GM19438 (cell line): Measurements from ENCODE around the gene PRTG.
"Not testable (repeated sequence)": the region's sequence is repeated elsewhere in the genome, so short reads cannot be mapped to it uniquely, and the experiment has no call there.

Experiments used
- ATAC-seq: cut with Tn5 transposase; IDR thresholded peaks from one replicate; pipeline ENCODE4 v1.9.1; 2021; ENCODE audit warnings: low read depth; ENCODE audit not compliant: unreplicated experiment

The PRTG gene

DNA sequence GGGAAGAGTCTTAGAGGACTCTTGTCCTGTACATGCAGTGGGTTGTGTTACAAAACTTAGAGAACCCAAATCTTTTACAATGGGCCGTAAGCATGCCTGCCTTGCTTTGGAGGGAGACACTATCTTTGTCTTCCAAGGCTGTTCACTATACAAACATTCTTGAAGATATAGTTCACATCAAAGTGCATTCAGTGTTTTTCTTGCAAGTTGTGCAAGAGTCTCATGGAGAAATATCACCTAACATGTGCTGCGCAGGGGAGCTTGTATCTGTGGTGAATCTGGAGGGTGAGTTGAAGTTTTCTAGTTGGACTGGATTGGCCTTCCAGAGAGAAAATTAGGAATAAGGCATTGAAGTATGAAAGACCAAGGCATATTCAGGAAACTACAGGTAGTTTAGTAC lies 7.8 kb upstream of the PRTG start:
- no peak for ATAC-seq

- no peak for ATAC-seq
Measured at GRCh38 chr15:55743729-55744655, 1.0 kb upstream of the PRTG start.

DNA sequence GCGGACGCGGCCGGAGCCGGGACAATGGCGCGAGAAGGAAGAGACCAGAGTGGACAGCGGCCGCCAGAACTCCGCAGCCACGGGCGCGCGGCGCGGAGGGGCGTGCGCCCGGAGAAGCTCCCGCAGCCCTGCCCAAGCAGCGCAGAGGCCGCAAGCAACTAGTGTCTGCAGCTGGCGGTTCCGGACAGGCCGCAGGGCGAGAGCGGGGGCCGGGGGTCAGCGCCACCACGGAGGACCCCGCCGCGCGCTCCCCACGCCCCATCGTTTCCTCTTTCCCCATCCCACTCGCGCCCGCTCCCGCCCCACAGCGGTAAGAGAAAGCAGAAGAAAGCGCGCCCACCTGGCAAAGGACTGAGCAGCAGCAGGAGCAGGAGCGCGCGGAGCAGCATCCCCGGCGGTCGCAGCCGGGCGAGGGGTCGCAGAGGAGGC lies 440 bp downstream of the PRTG start:
- no peak for ATAC-seq

DNA sequence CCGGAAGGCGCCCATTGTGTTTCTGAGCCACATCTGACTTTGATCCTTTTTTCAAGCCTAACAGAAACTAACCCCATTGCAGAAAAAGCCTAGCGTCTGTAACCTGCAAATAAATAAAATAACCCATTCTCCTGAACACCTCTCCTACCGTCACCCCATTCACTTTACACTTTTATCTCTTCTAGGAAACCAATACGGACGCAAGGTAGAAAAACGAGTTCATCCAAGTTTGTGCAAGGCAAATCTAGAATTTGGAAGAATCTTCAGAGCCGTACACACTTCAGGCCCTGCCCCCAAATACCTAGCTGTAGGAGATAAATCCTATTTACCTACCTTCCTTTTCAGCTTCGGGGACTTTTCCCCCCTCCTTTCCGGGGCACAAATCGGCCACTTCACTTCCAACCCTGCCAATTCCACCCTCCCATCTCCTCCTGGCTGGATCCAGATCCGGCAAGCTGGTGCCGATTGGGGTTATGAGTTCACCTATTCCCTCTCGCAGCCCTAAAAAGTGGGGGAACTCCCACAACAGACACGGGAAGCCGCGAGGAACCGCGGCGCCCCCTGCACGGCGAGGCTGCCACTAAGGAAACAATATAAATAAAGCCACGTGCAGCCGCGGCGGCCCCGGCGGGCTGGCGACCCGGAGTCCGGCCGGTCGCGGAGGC lies 987 bp downstream of the PRTG start:
- no peak for ATAC-seq

GRCh38 chr15:55740981-55741832 lies 1.7 kb downstream of the PRTG start:
- ATAC-seq = no peak

DNA sequence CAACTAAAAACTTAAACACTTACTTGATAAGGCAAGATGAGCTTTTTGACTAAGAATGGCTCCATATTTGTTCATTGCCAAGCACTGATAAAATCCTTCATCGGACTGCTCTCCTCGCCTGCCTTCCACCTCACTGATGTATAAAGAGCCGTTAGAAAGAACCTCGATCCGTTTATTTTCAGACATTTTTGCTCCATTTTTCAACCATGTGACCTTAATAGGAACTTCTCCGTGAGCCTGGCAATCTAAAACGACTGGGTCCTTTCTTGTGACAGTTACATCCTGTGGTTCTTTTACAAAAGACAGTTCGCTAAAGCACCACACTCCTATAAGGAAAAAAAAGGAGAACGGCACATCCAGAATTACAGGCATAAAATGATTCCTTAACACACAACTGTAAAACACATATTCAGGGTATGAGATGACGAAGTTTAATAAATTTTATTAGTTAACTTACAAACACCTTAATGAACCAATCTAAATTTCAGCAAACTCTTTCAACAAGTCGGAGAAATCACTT lies 2.5 kb downstream of the PRTG start:
- ATAC-seq = no peak

- no peak for ATAC-seq
Measured at GRCh38 chr15:55739641-55740040, 3.3 kb downstream of the PRTG start.

GRCh38 chr15:55738715-55739114 lies 4.2 kb downstream of the PRTG start:
- no peak for ATAC-seq

DNA sequence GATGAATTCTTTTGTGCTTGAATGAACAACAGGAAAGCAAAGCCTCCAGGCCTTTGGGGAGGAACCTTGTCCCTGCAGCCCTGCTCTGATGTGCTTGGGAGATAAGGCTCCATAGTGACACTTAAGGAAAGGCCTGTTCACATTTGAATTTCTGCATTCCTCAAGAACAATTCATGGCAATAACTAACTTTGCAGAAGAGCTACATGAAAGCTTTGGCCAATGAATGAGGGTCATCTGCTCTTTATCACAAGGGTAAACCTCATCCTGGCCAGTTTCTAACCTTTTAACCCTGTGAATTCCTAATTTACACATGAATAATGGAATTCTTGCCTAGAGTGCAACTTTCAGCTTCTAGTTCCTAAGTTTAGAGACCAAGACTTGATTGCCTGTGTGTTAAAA lies 5.6 kb downstream of the PRTG start:
- ATAC-seq = no peak

GRCh38 chr15:55736756-55737155 lies 6.2 kb downstream of the PRTG start:
- no peak for ATAC-seq

DNA sequence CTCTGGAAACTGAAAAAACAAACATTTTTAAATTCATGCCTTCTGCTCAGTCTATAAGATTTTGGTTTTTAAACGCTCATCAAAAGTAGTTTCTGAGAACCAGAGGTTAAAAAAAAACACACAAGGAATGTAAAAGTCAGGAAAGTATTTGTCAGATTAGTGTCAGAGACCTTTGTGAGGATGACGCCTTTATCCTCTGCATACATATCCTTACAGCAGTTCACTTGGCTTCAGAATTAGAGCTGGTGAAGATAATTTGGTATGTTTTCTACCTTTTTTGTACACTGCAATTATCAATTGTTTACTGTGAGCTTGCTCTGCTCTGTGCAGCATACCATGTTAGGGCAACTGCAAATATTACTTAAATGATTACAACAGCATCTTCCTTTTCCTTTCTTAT lies 8.3 kb downstream of the PRTG start:
- ATAC-seq = no peak

DNA sequence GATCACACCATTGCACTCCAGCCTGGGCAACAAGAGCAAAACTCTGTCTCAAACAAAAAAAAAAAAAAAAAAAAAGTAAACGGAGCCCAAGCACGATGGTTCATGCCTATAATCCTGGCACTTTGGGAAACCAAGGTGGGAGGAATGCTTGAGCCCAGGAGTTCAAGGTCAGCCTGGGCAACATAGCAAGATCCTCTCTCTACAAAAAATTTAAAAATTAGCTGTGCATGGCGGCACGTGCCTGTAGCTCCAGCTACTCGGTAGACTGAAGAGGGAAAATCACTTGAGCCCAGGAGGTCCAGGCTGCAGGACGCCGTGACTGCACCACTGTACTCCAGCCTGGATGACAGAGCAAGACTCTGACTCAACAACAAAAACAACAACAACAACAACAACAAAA lies 9.5 kb downstream of the PRTG start:
- not testable (repeated sequence) for ATAC-seq

DNA sequence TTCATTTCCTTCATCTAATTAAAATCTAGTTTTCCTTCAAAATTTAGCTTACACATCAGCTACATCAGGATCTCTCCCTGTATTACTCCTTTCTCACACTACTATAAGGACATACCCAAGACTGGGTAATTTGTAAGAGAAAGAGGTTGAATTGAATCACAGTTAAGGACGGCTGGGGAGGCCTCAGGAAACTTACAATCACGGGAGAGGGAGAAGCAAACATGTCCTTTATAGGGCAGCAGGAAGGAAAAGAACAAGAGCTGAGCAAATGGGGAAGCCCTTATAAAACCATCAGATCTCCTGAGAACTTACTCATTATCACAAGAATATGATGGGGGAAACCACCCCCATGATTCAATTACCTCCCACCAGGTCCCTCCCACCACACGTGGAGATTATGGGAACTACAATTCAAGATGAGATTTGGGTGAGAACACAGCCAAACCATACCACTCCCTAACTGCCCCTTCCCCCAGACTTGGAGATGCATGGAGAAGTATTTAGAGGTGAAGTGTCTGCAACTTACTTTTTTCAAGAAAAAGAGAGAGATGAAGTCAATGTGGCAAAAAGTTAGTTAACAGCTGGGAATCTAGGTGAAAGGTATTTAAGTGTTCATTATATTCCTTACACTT lies 21.3 kb downstream of the PRTG start:
- ATAC-seq = no peak

GRCh38 chr15:55715355-55716076 lies 27.4 kb downstream of the PRTG start:
- ATAC-seq = no peak

DNA sequence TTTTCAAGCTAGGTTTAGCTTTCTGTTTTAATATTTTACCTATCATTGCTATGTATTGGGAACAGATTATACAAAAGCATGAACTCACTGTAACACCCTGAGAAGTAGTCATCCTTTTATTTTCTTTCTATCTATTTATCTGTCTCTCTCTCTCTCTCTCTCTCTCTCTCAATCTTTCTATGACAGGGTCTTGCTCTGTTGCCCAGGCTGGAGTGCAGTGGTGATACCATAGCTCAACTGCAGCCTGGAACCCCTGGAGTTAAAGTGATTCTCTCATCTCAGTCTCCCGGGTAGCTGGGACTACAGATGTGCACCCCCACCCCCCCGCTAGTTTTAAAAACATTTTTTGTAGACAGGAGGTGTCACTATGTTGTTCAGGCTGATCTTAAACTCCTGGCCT lies 28.9 kb downstream of the PRTG start:
- no peak for ATAC-seq

GRCh38 chr15:55712363-55712762 lies 30.6 kb downstream of the PRTG start:
- ATAC-seq = no peak

- ATAC-seq = no peak
Measured at GRCh38 chr15:55710286-55710685, 32.7 kb downstream of the PRTG start.

- no peak for ATAC-seq
Measured at GRCh38 chr15:55709458-55709857, 33.5 kb downstream of the PRTG start.

- ATAC-seq = no peak
Measured at GRCh38 chr15:55708720-55709119, 34.2 kb downstream of the PRTG start.

- no peak for ATAC-seq
Measured at GRCh38 chr15:55707951-55708350, 35.0 kb downstream of the PRTG start.
